Measurements from ENCODE around the gene B2M.
A peak's percentile ranks its signal among the peaks of the same experiment; 100 is the strongest.

The B2M gene

GRCh38 chr15:44711096-44711742 is at the start of gene B2M, which contains the start of gene PATL2:
TSS of gene B2M (plus strand) at chr15:44711517. CDS start at chr15:44711547, 30 bp downstream.
TSS of gene PATL2 (minus strand) at chr15:44711323. CDS start at chr15:44676490, 34,833 bp downstream.
- TF ChIP-seq CTCF (IDR thresholded peaks at IDR 0.05; ENCODE audit: low read depth, low read length): peak; percentile 5
- DNase-seq (ENCODE audit: extremely low read depth, low read depth): peak; percentile 91

GRCh38 chr15:44661576-44661975 is 49.7 kb upstream of the B2M start:
- no peak for DNase-seq (ENCODE audit: extremely low read depth, low read depth)
- TF ChIP-seq CTCF (IDR thresholded peaks at IDR 0.05; ENCODE audit: low read depth, low read length): no peak

GRCh38 chr15:44662478-44663409 is 48.6 kb upstream of the B2M start:
- DNase-seq (ENCODE audit: extremely low read depth, low read depth): no peak
- TF ChIP-seq CTCF (IDR thresholded peaks at IDR 0.05; ENCODE audit: low read depth, low read length): no peak

GRCh38 chr15:44663410-44664308 is 47.7 kb upstream of the B2M start, which contains the start of gene SPG11:
TSS of gene SPG11 (minus strand) at chr15:44663662. CDS start at chr15:44663647, 15 bp downstream.
- DNase-seq (ENCODE audit: extremely low read depth, low read depth): peak; percentile 94
- TF ChIP-seq CTCF (IDR thresholded peaks at IDR 0.05; ENCODE audit: low read depth, low read length): peak; percentile 88

- DNase-seq (ENCODE audit: extremely low read depth, low read depth): no peak
- no peak for TF ChIP-seq CTCF (IDR thresholded peaks at IDR 0.05; ENCODE audit: low read depth, low read length)
Measured at GRCh38 chr15:44666210-44667038, 44.9 kb upstream of the B2M start.

GRCh38 chr15:44667039-44667360 is 44.3 kb upstream of the B2M start:
- no peak for TF ChIP-seq CTCF (IDR thresholded peaks at IDR 0.05; ENCODE audit: low read depth, low read length)
- DNase-seq (ENCODE audit: extremely low read depth, low read depth): no peak
